Activated T-cell treated with anti-CD3 and anti-CD28 coated beads, Interleukin-2, amount 50 U/mL, for 1 hour (primary cell): ENCODE data around the gene EXOC2.

Experiments used
- DNase-seq: peaks from one replicate; pipeline ENCODE4 v3.0.0-alpha.2; 2020

EXOC2 gene

DNA sequence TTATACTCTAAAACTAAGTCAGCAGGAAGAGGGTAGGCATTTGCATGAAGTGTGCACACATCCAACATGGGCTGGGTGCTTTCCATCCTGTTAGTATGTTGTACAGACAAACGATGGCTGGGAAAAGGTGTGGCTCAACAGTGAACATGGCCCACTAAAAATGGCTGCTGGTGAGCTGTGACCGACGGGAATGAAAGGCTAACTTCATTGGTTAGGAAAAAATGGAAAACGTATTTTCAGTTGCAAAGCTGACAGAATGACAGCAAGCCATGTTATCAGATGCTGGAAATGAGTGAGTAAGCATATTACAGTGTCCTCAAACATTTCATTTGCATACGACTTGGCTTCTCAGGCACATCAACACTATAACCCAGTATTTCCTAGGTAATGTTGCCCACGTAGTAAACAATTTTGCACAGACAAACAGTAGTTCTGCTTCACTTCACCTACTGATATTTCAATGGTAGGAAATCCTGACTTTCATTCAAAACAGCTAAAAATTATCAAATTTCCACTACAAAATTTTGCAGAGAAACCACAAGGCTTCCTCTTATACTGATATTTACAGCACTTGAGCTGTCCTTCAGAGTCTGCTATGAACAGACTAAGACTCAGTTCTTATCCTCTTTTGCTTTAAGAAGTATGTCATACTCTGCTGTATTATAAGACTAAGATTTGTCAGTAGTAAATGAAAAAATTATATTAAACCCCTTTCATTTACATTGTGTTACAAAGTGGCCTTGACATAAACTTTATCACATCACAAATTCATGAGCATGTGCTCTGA, 202.5 kb downstream of the EXOC2 start:
- no peak for DNase-seq

- DNase-seq: no peak
Observed at GRCh38 chr6:489762-490161, 203.2 kb downstream of the EXOC2 start.

GRCh38 chr6:489001-489400, 203.9 kb downstream of the EXOC2 start:
- DNase-seq: no peak

DNA sequence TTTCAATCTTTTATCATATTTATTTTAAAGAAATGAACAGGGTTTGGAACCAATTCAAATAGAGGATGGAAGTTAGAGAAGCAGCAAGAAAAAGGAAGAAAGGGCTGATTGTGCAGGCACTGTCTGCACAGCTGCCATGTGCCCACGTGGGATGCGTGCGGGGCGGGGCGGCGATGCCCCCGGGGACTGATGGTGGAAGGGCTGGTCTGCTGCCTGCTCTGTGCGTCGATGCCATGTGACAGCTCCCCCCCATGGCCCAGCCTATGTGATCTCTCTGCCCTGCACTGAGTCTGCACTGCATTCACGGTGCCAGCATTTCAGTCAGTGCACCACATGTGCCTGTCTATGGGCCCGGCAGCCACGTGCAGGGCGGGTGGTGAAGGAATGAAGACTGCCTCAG, 205.0 kb downstream of the EXOC2 start:
- no peak for DNase-seq

DNA sequence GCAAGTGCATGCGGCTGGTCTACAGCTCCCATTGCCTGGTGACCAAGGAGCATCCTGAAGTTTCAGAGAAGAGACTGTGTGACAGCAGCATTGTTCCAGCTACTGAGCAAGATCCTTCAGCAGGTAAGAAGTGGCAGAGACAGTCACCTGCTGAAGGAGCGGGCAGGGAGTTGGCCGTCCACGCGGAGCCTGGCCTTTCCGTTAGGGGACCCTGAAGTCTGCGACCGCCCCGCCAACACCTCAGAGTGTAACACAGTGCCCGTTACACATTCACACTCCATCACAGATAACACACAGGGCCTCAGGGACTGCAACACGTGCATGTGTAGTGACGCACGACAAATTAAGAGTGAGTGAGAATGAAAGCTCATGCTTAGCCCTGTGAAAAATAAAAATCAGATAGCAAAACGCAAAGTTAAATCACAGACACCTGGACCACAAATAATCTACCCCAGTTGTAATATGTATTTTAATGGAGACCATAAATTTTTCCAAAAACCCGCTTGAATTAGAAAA, 207.2 kb downstream of the EXOC2 start:
- DNase-seq: no peak

- DNase-seq: no peak
Observed at GRCh38 chr6:484746-485145, 208.2 kb downstream of the EXOC2 start.

DNA sequence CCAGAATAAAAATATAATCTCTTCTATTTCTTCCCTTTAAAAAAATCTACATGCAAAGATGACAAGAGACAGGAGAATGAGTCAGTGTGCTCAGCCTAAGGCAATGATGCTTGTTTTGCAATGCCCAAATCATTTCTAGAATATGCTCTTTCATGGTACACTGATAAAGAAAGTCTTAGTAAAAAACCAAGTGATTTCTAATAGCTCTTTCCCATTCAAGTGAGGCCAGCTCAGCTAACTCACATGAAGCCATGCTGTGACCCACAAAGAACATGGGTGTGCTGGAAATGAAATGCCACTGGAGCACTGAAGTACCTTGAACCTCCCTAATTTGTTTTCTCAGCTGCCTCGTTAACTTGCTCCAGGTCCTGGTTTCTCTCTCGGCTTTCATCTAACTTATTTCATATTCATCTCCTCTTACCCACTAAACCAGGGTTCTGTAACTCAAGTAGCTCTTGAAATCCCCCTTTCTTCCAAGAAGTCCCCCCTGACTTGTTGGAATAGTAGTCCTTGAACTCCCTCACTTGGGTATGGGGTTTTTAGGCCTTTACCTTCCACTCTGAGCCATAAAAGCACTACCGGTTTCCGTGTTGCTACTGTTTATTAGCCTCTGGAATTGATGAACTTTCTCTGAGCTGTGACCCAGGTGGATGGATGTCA, 208.7 kb downstream of the EXOC2 start:
- no peak for DNase-seq

DNA sequence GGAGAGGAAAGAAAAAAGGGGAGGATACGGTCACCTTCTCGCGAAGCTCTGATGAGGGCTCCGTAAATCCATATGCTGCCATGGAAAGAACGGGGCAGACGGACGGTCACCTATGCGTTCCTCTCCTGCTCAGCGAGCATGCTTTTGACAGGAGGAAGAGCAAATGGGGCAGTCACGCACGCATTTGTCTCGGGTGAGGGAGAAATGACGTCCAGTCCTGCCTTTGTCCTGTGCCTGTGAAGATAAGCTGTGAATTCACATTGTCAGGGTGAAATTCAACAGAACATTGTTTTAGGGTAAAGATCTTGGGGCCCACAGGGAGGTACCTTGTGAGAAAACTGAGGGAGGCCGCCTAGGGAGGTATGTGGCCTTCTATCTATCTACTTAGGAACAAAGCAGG, 217.6 kb downstream of the EXOC2 start:
- no peak for DNase-seq

DNA sequence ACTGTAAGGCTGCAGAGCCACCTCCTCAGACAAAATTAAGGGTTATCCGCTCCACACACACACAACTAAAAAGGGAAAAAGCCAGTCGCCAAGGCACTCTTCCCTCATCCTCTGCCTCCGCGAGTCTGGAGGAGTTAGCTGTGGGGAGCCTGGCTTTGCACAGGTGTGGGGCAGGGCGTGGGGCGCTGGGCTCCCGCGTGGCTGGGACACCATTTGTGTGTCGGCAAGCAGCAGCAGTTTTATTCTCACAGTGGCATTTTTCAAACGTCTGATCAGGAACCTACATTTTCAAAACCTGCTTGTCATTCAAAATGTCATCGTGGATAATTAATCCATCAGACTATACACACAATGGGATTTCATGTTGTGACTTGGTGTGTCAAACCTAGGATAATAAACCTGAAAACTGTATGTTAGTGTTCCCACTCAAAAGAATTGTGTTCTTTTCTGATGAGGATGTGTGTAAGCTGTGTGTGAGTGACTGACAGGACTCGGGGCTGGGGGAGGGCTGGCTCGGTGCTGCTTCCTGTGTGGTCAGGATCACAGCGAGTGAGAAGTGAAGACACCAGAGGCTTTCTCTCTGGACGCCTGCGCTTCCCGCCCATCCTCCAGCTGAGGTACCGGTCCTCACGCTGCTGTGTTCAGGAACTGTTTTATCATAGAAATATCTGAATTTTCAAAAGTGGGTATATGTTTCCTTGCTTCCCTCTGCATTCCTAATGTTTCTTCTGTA, 218.3 kb downstream of the EXOC2 start:
- peak; percentile 63 for DNase-seq

DNA sequence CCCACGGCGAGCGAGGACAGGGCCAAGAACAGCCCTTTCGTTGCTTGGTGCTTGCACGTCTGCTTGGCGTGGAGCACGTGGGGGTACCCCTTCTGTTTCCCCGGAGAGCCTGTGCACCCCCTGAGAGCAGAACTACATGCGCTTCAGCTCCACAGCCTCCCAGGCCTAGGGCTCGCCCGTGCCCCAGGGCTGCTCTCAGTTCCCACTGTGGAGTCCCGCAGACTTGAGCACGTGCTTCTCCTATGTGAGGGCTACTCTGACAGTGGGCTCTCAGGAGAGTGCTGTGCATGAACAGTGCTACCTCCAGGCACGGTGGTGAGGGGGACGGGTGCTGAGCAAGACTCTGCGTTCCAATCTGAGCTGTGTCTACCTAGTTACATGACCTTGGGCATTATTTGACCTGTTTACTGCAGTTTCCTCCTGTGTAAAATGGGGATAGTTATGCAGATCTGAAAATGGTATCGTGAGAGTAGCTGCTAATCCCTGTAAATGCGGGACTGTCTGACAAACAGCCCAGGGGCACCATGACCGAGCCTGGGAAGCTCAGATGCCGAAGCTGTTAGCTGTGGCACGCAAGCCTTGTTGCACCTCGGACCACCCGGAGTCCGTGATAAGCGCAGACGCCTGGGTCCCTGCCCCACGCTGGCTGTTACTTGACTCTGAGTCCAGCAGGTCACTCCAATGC, 219.0 kb downstream of the EXOC2 start:
- no peak for DNase-seq

DNA sequence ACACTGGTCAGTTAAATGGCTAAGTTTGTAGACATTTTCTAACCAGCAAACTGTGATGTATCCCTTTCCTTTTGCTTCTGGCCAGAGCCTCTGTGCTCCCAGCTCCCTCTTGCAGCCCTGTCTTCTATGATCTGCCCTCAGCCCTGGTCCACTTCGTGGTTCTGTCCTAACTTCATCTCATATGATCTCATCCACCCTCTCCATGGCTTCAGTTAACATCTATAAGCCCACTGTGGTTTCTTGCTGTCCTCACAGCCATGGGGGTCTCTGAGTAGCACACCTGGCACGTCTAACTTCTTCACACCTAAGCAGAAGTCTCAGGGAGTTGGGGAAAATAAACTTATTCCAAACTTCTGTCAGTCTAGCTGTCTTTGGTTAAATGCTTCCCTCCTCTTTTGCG, 219.6 kb downstream of the EXOC2 start:
- no peak for DNase-seq

DNA sequence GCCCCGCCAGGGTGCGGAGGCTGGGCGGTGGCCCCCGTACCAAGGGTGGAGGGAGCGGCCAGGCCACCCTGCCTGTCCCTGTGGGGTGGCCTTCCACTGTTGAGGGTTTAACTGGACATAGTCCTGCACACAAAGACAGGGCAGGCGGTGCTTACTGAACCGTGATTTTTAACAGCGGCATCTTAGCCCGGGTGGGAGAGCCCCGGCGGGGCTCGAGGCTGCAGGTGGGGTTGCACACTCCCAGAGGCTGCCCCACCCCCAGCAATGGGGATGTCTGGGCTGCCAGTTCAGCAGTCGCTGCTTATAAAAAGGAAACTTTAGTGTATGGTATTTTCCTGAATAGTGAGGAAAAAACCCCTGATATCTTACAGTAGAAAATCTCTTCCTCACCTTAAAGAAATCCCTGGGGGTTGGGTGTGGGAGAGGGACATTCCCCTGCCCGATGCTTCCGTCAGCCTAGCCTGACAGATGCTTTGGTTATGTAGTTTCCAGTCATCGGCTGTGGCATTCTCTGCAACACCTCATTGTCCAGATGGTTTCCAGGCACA, 222.0 kb downstream of the EXOC2 start:
- no peak for DNase-seq

DNA sequence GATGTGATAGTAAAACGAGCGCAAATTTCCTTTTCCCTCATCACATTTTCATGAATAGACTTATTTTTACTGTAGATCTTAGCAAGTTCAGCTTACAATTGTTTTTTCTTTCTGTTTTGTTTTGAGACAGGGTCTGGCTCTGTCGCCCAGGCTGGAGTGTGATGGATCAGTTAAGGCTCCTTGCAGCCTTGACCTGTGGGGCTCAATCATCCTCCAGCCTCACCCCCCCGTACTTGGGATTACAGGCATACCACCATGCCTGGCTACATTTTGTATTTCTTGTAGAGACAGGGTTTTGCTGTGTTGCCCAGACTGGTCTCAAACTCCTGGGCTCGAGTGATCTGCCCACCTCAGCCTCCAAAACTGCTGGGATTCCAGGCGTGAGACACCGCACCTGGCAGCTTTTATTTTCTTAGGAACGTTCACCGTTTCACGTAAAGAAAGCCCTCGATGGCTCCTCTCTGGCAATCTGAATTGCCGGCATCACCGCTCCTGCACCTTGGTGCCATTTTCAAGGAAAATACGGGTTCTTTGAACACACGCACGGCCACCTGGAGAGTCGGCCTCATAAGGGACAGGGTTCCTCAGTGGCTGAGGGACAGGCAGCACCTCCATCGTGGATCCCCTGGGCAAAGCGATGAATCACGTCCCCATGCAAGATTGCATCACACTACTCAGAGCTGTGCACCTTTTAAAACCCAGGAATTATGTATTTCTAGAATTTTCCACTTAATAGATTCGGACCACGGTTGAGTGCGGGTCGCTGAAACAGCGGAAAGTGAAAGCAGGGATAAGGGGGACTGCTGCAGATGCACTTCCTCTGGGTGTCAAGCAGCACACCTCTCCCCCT, 222.7 kb downstream of the EXOC2 start:
- no peak for DNase-seq

DNA sequence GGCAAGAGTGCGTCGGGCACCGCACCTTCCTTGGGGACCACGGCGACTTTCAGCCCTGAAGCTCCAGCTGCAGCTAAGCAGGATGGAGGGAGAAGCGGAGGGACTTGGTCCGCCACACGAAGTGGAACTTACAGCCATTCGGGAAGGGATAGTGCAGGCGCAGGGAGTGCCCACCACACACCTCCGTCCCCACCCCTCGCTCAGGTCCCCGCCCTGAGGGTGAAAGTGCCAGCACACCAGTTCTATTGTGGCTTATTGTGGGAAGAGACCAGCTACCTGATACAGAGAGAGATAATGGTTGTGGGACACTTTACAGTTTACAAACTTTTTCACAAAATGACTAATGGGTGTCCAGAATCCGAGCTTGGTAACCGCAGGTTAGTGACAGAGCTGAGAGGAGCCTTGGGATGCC, 225.3 kb downstream of the EXOC2 start:
- no peak for DNase-seq

DNA sequence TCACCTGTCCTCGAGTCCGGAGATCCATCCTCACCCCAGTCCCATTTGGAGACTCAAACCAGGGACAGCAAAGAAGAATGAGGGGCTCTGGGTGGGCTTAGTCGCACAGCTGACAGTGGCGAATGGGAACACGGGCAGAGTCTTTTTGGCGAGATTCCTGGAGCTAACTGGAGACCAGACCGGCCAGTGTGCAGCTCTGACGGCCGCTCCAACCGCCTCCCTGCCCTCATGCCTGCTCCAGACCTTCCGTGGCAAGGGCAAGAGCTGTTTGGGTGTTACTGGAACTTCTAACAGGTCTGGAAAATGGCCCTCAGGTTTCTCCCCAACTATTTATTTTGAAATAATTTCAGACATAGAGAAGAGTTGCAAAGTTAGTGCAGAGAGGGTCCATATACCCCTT, 225.8 kb downstream of the EXOC2 start:
- no peak for DNase-seq

DNA sequence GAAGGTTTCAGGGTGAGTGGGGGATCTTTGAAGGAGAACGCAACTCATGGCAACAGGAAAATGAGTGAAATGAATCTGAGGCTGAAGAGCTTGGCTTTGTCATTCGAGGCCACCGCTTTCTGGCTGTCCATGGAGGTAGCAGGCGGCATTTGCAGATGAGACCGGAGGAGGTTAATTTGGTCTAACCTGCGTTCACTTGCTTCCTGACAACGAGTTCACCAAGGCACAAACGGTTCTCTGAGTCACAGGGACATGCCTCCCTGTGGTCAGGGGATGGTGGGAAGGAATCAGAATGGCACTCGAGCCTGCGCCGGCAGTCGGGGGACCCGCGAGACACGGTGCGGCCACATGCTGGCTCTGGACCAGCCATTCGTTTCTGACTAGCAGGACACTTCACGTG, 226.4 kb downstream of the EXOC2 start:
- no peak for DNase-seq

GRCh38 chr6:465531-466348, 227.2 kb downstream of the EXOC2 start:
- no peak for DNase-seq

DNA sequence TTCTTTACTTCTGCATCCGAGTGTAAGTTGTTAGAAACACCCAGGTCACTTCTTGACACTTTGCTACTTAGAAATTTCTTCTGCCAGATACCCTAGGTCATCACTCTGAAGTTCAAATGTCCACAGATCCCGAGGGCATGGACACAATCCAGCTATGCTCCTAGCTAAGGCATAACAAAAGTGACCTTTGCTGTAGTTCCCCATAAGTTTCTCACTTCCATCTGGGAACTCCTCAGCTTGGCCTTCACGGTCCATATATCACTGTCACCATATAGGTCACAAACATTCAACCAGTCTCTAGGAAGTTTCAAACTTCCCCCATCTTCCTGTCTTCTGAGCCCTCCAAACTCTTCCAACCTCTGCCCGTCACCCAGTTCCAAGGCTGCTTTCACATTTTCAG, 236.1 kb downstream of the EXOC2 start:
- DNase-seq: no peak

DNA sequence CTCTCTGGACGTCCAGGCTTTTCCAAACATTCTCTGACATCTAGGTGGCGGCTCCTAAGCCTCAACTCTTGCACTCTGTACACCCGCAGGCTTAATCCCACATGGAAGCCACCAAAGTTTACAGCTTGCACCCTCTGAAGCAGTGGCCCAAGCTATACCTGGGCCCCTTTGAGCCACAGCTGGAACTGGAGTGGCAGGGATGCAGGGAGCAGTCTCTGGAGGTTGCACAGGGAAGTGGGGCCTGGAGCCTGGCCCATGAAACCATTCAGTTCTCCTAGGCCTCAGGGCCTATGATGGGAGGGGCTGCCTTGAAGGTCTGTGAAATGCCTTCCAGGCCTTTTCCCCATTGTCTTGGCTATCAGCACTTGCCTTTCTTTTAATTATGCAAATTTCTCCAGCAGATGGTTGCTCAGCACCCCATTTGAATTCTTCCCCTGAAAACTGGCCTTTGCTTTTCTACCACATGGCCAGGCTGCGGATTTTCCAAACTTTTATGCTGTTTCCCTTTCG, 236.5 kb downstream of the EXOC2 start:
- no peak for DNase-seq

- no peak for DNase-seq
Observed at GRCh38 chr6:455835-456234, 237.1 kb downstream of the EXOC2 start.
